Spinal cord (tissue), 10 donors: ENCODE measurements around the gene DAPK1. TPM values are rescaled to one million over a fixed set of nuclear protein-coding genes. Genes with fewer than 3 reads are reported as not detected.

Source experiments
- DNase-seq, 6 donors: peaks; one replicate each; pipeline versions ENCODE4 v3.0.0 to v3.0.0-alpha.2; 2013 to 2015; ENCODE audit warnings: low spot score in 6 of 6, low read depth in 4 of 6
- H3K27ac ChIP-seq: one replicate; pipeline ENCODE4 v1.5.1; 2013; ENCODE audit warnings: low read depth, low read length, control low read depth
- H3K27me3 ChIP-seq: one replicate; pipeline ENCODE4 v1.6.1; 2013; ENCODE audit warnings: low read length; ENCODE audit not compliant: control insufficient read depth, insufficient read depth
- H3K36me3 ChIP-seq: one replicate; pipeline ENCODE4 v1.6.1; 2013; ENCODE audit warnings: low read length; ENCODE audit not compliant: control insufficient read depth, insufficient read depth
- H3K4me1 ChIP-seq: one replicate; pipeline ENCODE4 v1.6.1; 2013; ENCODE audit warnings: low read length; ENCODE audit not compliant: control insufficient read depth, insufficient read depth
- H3K4me3 ChIP-seq: one replicate; pipeline ENCODE4 v1.5.1; 2013; ENCODE audit warnings: low read depth, low read length, control low read depth
- H3K9me3 ChIP-seq: one replicate; pipeline ENCODE4 v1.6.1; 2013; ENCODE audit warnings: low read length; ENCODE audit not compliant: control insufficient read depth, insufficient read depth
- WGBS: methylation state at CpG from one replicate; pipeline ENCODE4 v1.1.5; 2013; ENCODE audit warnings: missing lambda C conversion rate; ENCODE audit not compliant: insufficient coverage; 5-methylcytosine and 5-hydroxymethylcytosine counted together
- polyA plus RNA-seq, 2 donors: library from polyadenylated mRNA; unstranded; fragments of 120-200 nt; gene quantifications; one replicate each; pipeline ENCODE4 v1.2.1, GENCODE V29; 2013; ENCODE audit not compliant: insufficient read length in 2 of 2
- total RNA-seq, 2 donors: library from RNA; depleted of rRNA in 1 of 2; stranded (reverse); fragments of 120-200 nt in 1 of 2; fragments of >200 nt in 1 of 2; gene quantifications; one replicate each; pipeline versions ENCODE4 v1.2.3 to v1.2.4, GENCODE V29; 2013 to 2014
- donor health status: healthy.

Gene DAPK1
- total and polyA plus RNA-seq, 4 donors = 53.3 to 82.6 (median 77.9) TPM

DNA sequence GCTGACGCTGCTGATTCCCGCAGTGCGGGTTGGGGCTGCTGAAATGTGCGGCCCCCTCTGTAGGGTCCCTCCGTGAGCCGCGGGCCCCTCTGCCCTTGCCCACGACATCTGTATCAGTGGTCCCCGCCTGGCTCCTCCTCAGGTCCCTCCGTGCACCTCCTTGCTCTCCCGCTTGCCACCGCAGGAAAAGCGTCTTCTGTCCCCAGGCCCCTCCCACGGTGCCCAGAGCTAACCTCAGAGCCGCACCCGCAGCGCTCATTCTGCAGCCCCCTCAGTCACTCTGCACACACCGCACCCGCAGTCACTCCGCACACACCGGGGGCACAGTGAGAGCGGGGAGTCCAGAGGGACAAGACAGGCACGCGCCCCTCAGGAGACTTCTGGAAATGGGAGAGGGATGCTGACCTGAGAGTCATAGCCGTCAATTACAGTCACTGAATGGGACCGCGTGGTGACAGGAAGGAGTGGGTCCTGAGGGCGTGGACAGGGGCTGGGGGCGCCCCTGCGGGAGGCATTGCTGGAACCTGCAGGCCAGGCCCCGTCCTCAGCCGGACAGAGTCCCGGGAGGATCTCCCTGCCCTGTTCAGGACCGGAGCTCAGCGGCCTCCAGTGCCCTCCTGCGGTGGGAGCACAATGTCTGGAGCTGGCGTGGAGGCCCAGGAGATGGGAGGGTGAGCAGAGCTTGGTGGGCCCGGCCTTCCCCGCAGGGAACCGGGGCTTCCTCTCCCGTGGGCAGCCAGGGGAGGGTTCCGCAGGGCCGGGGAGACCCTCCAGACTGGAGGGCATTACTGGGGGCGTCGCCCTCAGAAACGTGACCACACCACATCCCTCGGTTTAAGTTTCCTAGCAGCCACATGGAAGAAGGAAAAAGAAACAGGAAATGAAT, 162.1 kb downstream of the DAPK1 start:
- H3K27ac ChIP-seq = no peak overlapping the region
- WGBS = 96% methylated on average over 38 of the region's 47 CpGs
- H3K4me1 ChIP-seq = no peaks in the 10 kb centered on the region
- no peaks in the 10 kb centered on the region for H3K27me3 ChIP-seq
- H3K9me3 ChIP-seq = no peaks in the 10 kb centered on the region
- no peak overlapping the region for H3K4me3 ChIP-seq
- H3K36me3 ChIP-seq = peaks cover 63% of the 10 kb centered on the region
- DNase-seq = no peak

DNA sequence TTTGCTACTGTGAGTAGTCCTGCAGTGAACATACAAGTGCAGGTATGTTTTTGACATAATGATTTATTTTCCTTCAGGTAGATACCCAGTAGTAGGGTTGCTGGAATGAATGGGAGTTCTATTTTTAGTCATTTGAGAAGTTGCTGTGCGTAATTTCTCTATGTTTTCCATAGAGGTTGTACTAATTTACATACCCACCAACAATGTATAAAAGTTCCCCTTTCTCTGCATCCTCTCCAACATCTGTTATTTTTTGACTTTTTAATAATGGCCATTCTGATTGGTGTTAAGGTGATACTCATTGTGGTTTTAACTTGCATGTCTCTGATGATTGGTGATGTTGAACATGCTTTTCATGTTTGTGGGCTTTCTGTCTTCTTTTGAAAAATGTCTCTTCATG, 163.6 kb downstream of the DAPK1 start:
- no CpG with 5 or more reads among the region's 1 CpG for WGBS
- H3K4me1 ChIP-seq = no peaks in the 10 kb centered on the region
- no peaks in the 10 kb centered on the region for H3K27me3 ChIP-seq
- H3K27ac ChIP-seq = no peak overlapping the region
- peaks cover 57% of the 10 kb centered on the region for H3K36me3 ChIP-seq
- H3K9me3 ChIP-seq = no peaks in the 10 kb centered on the region
- H3K4me3 ChIP-seq = no peak overlapping the region
- no peak for DNase-seq

DNA sequence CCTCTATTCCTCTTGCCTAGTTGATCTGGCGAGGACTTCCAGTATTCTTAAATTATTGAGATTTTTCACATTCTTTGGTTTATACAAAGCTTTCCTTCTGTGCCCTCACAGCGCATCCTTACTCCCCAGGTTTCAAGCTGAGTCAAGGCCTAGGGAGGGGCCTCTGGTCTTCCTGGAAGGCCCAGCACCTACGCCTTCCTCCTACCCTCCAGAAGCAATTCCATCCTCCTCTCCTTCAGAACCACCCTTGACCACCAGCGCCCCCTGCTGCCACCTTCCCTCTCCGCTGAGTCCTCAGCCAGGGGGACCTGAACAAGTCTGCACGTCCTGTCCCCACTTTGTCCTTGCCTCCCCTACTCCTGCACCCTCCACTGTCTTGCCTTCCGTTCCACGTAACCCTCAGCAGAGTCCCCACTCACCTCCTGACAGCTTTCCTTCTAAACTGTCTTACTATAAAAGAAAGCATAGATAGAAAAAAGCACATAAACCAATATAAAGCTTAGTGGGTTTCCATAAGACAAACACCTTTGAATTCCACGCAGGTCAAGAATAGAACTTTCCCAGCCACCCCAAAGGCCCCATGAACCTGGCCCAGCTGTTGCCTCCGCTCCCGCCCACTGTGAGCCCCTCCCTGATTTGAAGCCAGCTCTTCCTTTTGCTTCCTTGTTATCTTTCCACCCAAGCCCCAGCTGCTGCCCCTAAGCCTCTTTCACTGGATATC, 165.3 kb downstream of the DAPK1 start:
- Histone ChIP-seq H3K36me3 (peaks cover 59% of the 10 kb centered on the region), H3K4me3 (no peak overlapping the region)

DNA sequence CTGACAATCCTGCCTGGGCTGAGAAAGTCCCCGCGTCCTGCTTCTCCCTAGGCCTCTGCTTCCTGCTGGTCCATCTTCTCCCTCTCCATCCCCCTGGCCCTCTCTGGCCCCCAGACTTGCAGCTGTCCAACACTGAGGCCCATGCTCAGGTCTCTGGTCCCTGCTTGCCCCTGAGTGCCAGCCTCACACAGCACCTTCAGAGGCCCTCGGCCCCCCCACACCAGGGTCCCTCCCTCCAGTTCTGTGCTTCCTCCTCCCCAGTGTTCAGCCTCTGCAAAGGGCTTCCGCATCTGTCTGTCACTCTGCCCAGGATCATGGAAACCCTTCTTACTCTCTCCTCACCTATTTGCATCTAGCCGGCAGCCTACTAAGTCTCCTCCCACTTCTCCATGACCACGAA, 165.9 kb downstream of the DAPK1 start:
- WGBS = 96% methylated on average over 6 of the region's 6 CpGs
- no peaks in the 10 kb centered on the region for H3K27me3 ChIP-seq
- no peak overlapping the region for H3K27ac ChIP-seq
- H3K4me1 ChIP-seq = no peaks in the 10 kb centered on the region
- H3K36me3 ChIP-seq = peaks cover 53% of the 10 kb centered on the region
- no peak for DNase-seq
- no peak overlapping the region for H3K4me3 ChIP-seq
- H3K9me3 ChIP-seq = no peaks in the 10 kb centered on the region

More for the DNA sequence above, 165.3 kb downstream of the DAPK1 start:
- Histone ChIP-seq H3K4me1 (no peaks in the 10 kb centered on the region), H3K9me3 (no peaks in the 10 kb centered on the region), H3K27me3 (no peaks in the 10 kb centered on the region), H3K27ac (no peak overlapping the region)
- 70% methylated on average over 10 of the region's 11 CpGs for WGBS
- peak in 4 of 6 donors; percentile 19 to 78 (median 52) for DNase-seq

DNA sequence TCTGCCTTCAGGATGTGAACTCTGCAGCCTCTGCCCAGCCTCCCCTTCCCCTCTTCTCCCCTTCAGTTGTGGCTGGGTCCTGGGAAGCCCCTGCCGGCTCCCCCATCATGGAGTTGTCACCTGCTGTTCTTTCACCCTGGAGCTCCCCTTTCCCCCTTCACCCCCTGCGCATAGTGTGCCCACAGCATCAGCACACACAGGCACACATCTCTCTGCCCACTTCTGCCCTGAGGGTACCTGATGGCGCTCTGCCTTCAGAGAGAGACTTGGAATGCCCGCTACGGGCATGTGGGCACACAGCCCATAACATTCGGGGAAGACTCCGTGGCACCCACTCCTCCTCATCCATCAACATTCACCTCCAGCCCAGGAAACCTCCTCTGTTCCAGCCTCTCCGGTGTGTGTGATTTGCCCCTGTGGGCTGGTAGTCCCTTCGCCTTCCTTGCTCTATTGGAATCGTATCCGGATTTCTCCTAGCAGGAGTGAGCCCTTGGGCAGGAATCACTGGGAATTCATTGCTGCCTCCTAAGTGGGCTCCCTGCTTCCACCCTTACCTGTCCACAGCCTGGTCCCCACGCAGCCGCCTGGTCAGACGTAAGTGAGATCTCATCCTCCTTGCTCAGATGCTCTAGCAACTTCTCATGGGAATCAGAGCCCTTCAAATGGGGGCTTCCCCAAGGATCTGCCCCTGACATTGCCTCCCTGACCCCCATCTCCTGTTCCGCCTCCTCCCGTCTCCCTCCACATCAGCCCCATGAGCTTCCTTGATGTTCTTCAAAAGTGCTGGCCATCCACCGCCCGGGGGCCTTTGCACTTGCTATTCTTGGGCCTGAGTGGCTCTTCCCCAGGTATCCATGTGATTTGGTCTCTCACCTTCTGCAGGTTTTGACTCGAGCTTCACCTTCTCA, 166.7 kb downstream of the DAPK1 start:
- Histone ChIP-seq H3K9me3 (no peaks in the 10 kb centered on the region), H3K4me1 (no peaks in the 10 kb centered on the region), H3K27me3 (no peaks in the 10 kb centered on the region), H3K4me3 (no peak overlapping the region), H3K36me3 (peaks cover 44% of the 10 kb centered on the region), H3K27ac (no peak overlapping the region)
- WGBS = 94% methylated on average over 19 of the region's 19 CpGs
- DNase-seq = no peak

DNA sequence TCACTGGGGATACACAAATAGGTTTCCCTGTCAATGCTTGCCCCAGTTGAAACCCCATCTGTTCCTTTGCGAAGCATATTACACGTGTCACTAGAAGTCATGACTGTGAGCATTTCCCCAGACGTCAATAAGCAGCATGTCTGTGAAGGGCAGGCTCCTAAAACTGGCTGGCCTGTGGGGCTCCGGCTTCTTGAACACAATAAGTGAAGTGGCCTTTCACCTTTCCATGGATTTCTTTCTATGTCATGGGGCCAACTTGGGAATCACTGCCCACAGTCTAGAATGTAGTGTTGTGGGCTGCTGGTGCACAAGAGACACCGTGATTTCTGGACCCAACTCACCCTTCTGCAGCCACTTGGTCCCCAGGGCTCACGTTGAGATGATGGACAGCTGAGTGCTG, 167.8 kb downstream of the DAPK1 start:
- Histone ChIP-seq H3K4me1 (no peaks in the 10 kb centered on the region), H3K9me3 (no peaks in the 10 kb centered on the region), H3K27me3 (no peaks in the 10 kb centered on the region), H3K4me3 (no peak overlapping the region), H3K27ac (no peak overlapping the region), H3K36me3 (peaks cover 36% of the 10 kb centered on the region)
- no peak for DNase-seq
- WGBS = 85% methylated on average over 6 of the region's 6 CpGs

DNA sequence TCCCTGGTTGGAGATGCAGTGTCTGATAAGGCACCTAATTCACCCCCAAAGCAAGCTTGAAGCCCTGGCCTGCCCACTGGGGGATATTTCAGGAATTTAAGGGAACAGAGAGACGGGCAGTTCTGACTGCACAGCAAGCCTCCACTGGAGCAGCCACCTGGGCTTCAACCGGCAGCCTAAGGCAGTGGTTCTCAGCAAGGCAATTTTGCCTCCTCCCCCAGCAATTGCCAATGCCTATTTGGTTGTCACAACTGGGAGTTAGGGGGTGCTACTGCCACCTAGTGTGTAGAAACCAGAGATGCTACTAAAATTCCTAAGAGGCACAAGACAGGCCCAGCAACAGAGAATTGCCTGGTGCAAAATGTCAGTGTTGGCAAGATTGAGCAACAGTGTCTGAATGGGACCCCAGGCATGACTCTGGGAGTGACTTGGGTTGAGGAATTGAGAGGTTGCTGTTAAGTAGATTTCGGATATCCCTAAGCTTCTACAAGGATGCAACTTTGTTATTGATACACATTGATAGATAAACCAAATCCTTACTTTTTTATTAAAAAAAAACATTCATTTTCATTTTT, 169.6 kb downstream of the DAPK1 start:
- Histone ChIP-seq H3K9me3 (no peaks in the 10 kb centered on the region), H3K27me3 (no peaks in the 10 kb centered on the region), H3K36me3 (peaks cover 41% of the 10 kb centered on the region), H3K27ac (no peak overlapping the region), H3K4me3 (no peak overlapping the region), H3K4me1 (no peaks in the 10 kb centered on the region)
- peak in 3 of 6 donors; percentile 25 to 70 (median 66) for DNase-seq
- WGBS = 88% methylated on average over 2 of the region's 3 CpGs

DNA sequence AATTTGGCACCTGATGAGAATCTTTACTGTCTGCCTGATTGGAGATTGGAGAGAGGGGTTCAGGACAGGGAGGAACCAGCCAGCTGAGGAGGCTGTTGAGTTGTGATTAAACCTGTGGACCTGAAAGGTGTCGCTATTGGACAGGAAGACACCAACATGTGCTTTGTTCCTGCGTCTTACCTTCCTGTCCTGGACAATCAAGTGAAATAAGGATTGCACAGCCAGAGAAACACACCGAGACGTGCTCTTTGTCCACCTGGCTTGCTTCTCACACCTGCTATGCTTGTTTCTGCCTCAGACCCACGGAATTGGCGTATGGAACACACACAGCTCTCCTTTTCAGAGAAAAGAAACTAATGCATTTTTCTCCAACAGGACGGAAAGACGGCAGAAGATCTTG, 170.6 kb downstream of the DAPK1 start:
- DNase-seq = no peak
- Histone ChIP-seq H3K36me3 (peaks cover 39% of the 10 kb centered on the region), H3K4me1 (no peaks in the 10 kb centered on the region), H3K27ac (no peak overlapping the region), H3K4me3 (no peak overlapping the region), H3K27me3 (no peaks in the 10 kb centered on the region), H3K9me3 (no peaks in the 10 kb centered on the region)
- WGBS = 97% methylated on average over 8 of the region's 8 CpGs

DNA sequence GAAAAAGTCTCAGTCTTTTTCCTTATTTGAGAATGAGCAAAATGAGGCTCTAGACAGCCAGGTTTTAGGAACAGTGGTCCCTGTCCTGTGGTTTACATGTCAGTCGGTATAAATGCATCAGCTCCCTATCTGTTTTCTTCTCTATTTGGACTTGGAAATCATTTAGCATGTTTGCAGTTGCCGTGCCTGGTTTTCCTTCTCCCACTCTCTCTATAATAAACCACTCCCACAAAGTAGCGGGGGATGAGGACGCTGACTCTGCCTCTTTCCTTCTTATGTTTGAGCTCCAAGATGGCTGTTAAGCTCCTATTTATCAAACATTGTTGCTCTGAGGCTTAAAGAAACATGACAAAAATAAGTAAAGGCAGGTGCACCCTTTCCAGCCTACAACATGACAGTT, 171.1 kb downstream of the DAPK1 start:
- H3K27ac ChIP-seq = no peak overlapping the region
- 100% methylated on average over 1 of the region's 4 CpGs for WGBS
- H3K27me3 ChIP-seq = no peaks in the 10 kb centered on the region
- no peak overlapping the region for H3K4me3 ChIP-seq
- H3K36me3 ChIP-seq = peaks cover 38% of the 10 kb centered on the region
- DNase-seq = no peak
- H3K9me3 ChIP-seq = no peaks in the 10 kb centered on the region
- H3K4me1 ChIP-seq = no peaks in the 10 kb centered on the region
